COLO668 (cell line): ENCODE results near the gene MTRF1L.
"Not testable (repeated sequence)": the region's sequence is repeated elsewhere in the genome, so short reads cannot be mapped to it uniquely, and the experiment has no call there.

ENCODE experiments used
- DNase-seq: peaks from one replicate; lab custom pipeline; 2025; ENCODE audit not compliant: unreplicated experiment; lab: John Stamatoyannopoulos, UW

The MTRF1L gene

DNA sequence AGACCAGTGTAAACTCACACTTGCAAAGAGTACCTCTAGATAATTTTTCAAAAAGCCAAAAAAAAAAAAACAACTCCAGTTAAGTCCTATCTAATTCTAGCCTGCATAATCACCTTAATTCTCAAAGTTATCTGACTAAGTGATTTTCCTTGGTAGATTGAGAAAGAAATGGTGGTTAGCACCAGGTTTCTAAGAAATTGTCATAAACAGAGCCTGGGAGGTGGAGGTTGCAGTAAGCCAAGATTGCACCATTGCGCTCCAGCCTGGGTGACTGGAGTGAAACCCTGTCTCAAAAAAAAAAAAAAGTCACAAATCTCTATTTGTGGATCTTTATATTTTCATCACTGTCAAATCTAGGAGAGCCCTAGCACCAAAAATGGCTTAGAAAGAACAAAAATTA is 28.6 kb downstream of the MTRF1L start:
- no peak for DNase-seq

GRCh38 chr6:152969688-152970418 is 32.7 kb downstream of the MTRF1L start:
- DNase-seq: no peak

DNA sequence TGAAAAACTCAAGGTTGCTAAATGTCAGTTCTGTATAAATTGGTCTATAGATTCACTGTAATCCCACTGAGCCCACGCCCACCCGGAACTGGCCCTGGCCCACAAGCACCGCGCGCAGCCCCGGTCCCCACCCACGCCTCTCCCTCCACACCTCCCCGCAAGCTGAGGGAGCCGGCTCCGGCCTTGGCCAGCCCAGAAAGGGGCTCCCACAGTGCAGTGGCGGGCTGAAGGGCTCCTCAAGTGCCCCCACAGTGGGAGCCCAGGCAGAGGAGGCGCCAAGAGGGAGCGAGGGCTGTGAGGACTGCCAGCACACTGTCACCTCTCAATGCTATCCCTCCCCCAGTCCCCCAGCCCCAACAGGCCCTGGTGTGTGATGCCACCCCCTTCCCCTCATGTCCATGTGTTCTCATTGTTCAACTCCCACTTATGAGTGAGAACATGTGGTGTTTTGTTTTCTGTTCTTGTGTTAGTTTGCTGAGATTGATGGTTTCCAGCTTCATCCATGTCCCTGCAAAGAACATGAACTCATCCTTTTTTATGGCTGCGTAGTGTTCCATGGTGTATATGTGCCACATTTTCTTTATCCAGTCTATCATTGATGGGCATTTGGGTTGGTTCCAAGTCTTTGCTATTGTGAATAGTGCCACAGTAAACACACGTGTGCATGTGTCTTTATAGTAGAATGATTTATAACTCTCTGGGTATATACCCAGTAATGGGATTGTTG is 36.2 kb downstream of the MTRF1L start:
- DNase-seq: not testable (repeated sequence)

DNA sequence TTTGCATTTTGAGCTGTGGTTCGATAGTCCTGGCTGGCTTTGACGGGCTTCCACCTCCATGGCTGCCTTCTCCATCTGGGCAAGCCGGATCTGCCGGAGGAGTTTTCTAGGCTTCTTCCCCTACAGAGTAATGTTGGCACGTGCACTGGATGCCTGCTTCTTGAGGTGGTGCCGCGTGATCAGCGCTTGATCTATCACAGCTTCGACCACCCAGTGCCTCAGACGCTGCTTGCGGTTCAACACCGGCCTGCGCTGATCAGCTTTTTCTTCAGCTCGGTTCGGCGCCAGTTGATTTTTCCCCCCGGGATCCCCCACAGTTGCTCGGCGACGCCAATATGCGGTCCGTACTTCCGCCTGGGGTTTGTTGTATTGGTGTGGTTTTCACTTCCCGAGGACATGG is 43.2 kb downstream of the MTRF1L start:
- no peak for DNase-seq

DNA sequence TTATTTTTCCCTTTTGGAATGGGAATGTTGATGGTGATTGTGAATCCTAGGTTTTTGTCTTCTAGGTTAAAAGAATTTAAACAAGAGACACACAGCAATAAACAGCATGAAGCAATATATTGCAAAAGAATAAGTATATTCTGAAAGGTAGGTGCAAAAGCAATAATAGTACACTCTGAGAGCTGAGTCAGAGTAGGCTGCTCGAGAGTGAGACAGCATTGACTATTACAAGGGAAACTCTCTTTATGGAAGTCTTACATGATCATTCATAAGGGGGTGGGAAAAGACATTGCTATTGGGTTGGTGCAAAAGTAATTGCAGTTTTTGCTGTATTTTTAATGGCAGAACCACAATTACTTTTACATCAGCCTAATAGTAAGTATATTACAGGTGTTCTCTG is 44.7 kb downstream of the MTRF1L start:
- DNase-seq: no peak

DNA sequence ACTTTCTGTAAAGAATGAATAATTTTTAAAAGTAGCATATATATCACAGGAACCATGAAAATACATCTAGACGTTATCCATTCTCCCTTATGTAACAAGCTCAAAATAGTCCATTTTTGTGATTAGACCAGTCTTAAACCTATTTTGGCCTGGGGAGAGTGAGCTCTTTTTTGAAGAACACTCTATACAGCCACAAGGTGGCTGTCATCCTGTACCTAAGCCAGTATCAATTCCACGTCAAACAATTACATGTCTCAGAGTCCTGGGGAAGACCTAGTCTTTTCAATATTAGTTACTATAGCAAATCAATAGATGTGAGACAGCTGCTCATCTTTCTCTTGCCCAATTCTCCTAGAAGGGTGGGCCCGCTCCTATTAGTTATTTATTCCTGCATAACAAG is 48.1 kb downstream of the MTRF1L start:
- DNase-seq: no peak

- no peak for DNase-seq
These were observed 49.5 kb downstream of the MTRF1L start for GRCh38 chr6:152952866-152953509.

DNA sequence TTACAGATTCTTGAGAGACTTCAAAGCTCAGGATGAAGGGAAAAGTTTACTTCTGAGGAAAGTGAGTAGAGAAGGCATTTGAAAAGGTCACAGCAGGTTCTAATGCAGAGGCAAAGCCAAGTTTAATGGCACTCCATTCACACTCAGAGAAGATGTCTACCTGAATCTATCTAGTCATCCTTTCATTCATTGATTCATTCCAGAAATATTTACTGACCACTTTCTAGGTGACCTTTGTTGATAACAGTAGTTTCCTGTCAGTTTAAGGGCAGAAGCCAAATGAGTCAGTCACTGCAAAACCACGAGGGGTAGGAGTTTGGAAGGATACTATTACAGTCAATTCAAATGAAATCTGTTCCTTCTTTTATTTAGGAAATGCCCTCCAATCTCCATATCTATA is 50.5 kb downstream of the MTRF1L start:
- no peak for DNase-seq

DNA sequence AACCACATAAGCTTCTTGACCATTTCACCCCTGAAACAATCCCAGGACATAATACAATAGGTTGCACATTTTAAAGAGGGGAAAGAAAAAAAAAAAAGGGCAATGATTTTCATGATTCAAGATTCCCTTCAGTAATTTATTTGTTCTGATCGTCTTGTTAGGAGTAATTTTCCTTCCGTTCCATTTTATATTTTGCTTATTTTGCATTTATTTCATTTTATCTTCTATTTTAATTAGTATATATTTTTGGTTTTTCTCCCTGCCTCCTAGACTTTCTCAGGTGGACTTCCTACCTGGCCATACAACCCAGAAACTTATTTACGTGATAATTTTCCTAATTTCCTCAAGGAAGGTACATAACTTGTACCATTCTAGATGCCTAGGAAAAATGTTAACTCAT is 52.3 kb downstream of the MTRF1L start:
- DNase-seq: no peak

DNA sequence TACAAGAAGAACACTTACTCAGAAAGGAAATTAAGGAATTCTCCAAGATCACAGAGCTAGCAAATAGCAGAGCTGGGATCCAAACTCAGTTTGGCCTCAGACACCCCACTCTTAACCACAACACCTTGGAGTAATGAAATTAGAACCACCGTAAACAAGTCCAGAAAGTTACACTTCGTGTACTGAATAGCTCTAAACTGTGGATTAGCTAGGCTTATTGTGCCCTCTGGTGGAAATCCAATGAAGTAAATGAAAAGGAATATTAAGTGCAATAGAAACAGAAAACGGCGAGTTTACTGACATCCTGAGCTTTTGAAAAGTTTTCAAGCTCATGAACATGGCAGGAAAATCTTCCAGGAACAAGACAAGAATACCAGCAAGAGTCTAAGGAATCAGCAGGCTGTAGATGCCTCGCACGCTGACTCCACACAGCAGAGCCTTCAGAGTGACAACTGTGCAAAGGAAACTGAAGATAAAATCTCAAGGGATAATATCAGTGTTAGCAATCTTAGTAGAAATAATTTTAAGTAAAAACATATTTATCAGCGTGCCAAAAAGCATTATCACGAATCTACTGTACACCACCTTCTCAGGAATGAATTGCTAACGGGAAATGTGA is 54.2 kb downstream of the MTRF1L start:
- no peak for DNase-seq

GRCh38 chr6:152946995-152947394 is 55.5 kb downstream of the MTRF1L start:
- no peak for DNase-seq

- DNase-seq: no peak
These were observed 56.0 kb downstream of the MTRF1L start for GRCh38 chr6:152946484-152946883.

- DNase-seq: no peak
These were observed 59.1 kb downstream of the MTRF1L start for GRCh38 chr6:152943260-152943897.

GRCh38 chr6:152942319-152942869 is 60.1 kb downstream of the MTRF1L start:
- DNase-seq: no peak

DNA sequence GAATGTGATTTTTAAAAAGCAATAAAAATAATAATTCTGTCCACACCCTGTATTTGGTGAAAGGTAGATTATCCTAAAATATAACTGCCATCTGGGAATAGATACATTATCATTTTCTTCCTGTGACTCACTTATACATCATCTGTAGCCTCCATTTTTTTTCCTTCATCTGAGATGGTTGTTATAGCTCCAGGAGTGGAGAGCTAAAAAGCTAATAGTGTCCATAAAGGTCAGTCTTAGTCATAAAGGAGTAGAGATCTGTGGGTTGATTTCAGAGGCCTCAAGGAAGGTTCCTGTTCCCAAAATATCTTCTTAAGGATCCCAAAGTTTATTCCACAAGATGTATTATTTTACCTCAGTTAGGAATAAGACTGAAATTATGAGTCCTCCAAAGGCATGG is 60.8 kb downstream of the MTRF1L start:
- DNase-seq: no peak
